Measurements from ENCODE around the gene MOXD1.
"Not testable (repeated sequence)": the region's sequence is repeated elsewhere in the genome, so short reads cannot be mapped to it uniquely, and the experiment has no call there.

Gene MOXD1

GRCh38 chr6:132275066-132275970, 126.0 kb downstream of the MOXD1 start:
- no peak for DNase-seq

- DNase-seq = no peak
Measured at GRCh38 chr6:132272776-132273175, 128.5 kb downstream of the MOXD1 start.

- peak; percentile 39 to 85 for DNase-seq
Measured at GRCh38 chr6:132270726-132271402, 130.4 kb downstream of the MOXD1 start.

GRCh38 chr6:132268666-132269065, 132.6 kb downstream of the MOXD1 start:
- not testable (repeated sequence) for DNase-seq

- DNase-seq = no peak
Measured at GRCh38 chr6:132268209-132268608, 133.1 kb downstream of the MOXD1 start.

- no peak for DNase-seq
Measured at GRCh38 chr6:132265451-132266097, 135.7 kb downstream of the MOXD1 start.

GRCh38 chr6:132264021-132264500, 137.2 kb downstream of the MOXD1 start:
- DNase-seq = no peak

GRCh38 chr6:132261354-132261753, 139.9 kb downstream of the MOXD1 start:
- DNase-seq = no peak

GRCh38 chr6:132259070-132259469, 142.2 kb downstream of the MOXD1 start:
- DNase-seq = no peak

GRCh38 chr6:132257561-132257960, 143.7 kb downstream of the MOXD1 start:
- DNase-seq = peak in 1 of 2 experiments; percentile 5

- no peak for DNase-seq
Measured at GRCh38 chr6:132256457-132256856, 144.8 kb downstream of the MOXD1 start.

- DNase-seq = no peak
Measured at GRCh38 chr6:132253906-132254305, 147.4 kb downstream of the MOXD1 start.

- DNase-seq = no peak
Measured at GRCh38 chr6:132253211-132253610, 148.1 kb downstream of the MOXD1 start.

- no peak for DNase-seq
Measured at GRCh38 chr6:132252113-132252512, 149.2 kb downstream of the MOXD1 start.

GRCh38 chr6:132251711-132252110, 149.6 kb downstream of the MOXD1 start:
- no peak for DNase-seq

- no peak for DNase-seq
Measured at GRCh38 chr6:132247381-132248159, 153.7 kb downstream of the MOXD1 start.

GRCh38 chr6:132246632-132247270, 154.5 kb downstream of the MOXD1 start:
- DNase-seq = no peak

- no peak for DNase-seq
Measured at GRCh38 chr6:132246120-132246617, 155.1 kb downstream of the MOXD1 start.

Measured in NCI-H2081 (cell line).